Measurements from ENCODE around the gene SLC25A22.

SLC25A22 gene

GRCh38 chr11:774873-775592 is 23.0 kb downstream of the SLC25A22 start:
- in situ Hi-C loops (cut with MboI; ENCODE audit: low sequenced_read_pairs), result no loop called here

DNA sequence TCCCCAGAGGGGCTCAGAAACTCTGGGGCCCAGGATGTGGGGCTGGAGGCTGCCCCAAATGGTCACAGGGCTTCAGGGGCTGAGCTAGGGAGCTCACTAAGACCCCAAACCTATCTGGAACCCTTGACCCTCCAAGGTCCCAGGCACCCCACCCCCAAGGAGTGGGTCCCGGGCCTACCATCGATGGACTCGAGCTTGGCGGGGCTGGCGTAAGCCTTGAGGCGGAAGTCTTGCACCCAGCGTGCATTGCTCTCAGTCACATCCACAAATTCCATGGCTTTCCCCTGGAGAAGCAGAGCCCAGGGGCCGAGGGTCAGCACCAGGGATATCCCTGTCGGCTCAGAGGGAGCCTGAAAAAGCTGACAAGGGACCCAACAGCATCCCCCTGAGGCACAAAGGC is 24.3 kb downstream of the SLC25A22 start:
- in situ Hi-C loops (cut with MboI; ENCODE audit: low sequenced_read_pairs), result no loop called here

GRCh38 chr11:773425-773824 is 24.7 kb downstream of the SLC25A22 start:
- in situ Hi-C loops (cut with MboI; ENCODE audit: low sequenced_read_pairs), result no loop called here

DNA sequence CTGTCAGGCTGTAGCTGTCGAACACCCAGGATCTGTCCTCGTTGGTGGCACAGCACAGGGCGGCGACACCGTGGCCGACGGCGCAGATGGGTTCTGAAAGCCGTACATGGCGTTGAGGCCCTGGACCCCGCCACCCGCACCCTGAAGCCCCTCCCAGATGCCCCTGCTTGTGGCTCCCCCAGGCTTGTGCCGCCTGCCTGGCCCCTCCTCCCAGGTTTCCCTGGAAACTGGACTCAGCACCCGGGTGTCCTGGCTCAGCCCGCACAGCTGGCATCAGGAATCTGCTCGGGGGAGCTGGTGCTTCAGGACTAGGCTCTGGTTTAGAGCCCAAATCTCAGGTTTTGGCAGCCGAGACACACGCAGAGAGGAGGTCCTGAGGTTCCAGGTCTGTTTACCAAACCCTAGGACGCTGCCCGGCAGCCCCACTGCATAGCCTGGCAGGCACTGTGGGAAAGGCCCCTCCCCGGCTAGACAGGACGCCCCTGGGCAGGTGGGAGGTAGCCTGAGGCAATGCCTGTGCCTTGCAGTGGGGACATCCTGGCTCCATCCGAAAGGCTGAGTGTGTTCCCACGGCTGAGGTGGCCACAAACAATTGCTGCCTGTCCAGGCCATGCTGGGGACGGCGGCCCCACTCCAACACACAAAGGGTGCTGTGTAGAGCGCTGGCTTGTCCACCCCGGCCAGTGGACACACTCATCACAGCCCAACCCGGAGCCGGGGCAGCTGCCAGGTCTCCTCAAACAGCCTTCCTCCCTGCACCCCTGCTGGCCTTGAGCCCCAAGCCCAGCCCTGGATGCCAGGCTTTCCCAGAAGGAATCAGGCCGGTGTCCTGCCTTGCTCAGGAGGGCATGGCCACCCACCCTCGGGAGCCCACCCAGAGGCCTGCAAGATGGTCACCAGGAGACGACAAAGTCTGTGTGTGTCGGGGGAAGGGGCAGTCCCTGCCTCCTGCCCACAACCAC is 25.4 kb downstream of the SLC25A22 start:
- in situ Hi-C loops (cut with MboI; ENCODE audit: low sequenced_read_pairs), result no loop called here

GRCh38 chr11:771617-772204 is 26.4 kb downstream of the SLC25A22 start:
- in situ Hi-C loops (cut with MboI; ENCODE audit: low sequenced_read_pairs), result no loop called here

DNA sequence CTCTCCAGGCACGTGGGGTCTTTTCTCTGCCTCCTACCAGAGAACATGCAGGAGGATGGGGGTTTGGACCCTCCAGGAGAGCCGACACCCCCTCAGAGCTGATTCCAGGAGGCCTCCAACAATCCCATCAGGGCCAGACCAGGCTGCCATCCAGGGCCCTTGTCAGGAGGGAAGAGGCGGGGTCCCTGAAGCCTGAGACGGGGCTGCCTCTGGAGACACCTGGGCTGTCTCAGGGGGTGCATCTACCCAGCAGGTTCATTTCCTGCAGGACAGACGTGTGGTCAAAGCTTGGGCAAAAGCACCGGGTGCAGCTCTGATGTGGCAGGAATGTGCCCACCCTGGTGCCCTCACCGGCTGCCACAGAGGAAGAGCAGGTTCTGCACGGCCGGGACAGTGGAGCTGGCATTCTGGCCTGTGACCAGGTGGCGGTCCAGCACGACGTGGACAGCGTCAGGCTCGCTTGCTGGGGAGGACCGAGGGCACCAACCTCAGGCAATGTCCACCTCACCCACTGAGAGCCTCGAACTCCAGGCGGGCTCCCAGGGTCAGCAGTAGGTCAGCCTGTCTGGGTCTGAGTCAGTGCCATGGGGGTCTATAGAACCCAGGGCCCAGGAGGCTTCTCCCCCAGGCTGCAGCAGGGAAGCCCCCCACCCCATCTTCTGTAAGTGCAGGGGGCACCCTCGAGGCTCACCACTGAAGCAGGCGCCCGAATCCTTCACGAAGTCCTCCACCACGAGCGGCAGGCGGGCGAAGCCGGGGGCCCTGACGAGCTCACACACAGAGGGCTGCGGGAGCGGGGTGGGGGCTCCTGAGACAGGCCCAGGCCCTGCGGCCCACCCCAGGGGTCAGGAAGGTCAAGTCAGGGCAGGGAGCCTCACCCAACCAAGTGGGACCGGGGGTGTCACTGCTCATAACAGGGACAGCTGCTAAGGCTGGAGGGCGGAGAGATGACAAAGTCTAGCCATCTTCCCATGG is 27.2 kb downstream of the SLC25A22 start:
- in situ Hi-C loops (cut with MboI; ENCODE audit: low sequenced_read_pairs), result no loop called here

GRCh38 chr11:769887-770641 is 28.0 kb downstream of the SLC25A22 start:
- in situ Hi-C loops (cut with MboI; ENCODE audit: low sequenced_read_pairs), result no loop called here

DNA sequence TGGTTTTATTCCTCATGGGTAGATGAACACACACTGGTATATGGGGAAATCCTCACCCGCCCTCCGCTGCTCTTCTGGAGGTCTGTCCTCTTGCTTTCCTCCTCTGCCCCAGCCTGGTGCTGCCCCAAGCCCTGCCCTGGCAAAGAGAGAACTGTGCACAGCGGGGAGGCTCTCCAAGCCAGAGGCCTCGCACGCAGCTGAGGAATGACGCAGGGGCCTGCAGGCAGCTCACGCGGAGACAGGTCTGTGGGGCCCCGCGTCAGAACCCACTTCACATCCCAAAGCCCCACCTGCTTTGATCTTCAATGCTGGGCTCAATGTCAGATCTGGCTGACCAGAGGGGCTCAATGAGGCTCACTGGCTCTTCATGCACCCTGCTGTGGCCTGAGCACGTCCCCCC is 30.8 kb downstream of the SLC25A22 start:
- in situ Hi-C loops (cut with MboI; ENCODE audit: low sequenced_read_pairs), result no loop called here

DNA sequence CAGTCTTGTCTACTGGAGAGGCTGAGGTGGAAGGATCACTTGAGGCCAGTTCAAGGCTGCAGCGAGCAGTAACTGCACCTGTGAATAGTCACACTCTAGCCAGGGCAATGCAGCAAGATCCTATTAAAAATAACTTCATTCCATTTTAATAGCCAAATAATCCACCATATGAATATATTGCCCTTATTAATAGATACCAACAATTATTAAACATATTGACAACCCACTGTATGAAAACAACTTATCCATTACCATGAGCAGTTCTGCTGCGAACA is 31.2 kb downstream of the SLC25A22 start:
- in situ Hi-C loops (cut with MboI; ENCODE audit: low sequenced_read_pairs), result no loop called here

DNA sequence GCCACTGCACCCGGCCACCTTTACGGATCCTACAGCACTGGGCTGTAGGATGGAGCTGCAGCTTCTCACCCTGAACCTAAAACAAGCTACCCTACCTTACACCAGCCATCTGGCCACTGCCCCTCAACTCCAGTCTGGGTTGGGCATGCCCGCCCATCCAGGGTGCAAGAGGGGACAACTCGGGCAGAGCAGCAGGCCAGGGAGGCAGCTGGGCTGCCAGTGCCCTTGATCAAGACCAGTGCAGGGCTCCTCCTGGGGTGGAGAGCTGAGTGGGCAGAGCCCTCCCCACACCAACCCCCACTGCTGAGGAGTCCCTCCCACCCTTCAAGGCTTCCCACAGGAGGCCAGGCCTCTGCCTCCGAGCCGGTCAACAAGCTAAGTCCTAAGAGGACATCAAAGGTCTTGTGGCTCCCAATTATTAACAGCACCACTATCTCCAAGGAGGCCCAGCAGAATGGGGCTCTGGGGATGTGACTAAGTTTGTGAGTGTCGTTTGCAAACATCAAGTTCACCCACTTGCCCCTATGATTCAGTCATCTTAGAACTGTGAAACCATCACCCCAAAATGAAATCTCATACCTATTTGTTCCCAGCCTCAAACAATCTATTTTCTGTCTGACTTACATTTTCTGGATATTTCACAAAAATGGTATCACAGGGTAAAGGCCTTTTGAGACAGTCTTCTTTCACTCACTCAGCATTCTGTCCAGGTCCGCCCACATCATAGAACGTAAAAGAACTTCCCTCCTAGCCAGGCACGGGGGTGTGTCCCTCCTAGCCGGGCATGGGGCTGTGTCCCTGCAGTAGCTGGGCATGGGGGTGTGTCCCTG is 31.8 kb downstream of the SLC25A22 start:
- in situ Hi-C loops (cut with MboI; ENCODE audit: low sequenced_read_pairs), result no loop called here

- in situ Hi-C loops (cut with MboI; ENCODE audit: low sequenced_read_pairs), result no loop called here
Observed at GRCh38 chr11:765802-766091, 32.3 kb downstream of the SLC25A22 start.

DNA sequence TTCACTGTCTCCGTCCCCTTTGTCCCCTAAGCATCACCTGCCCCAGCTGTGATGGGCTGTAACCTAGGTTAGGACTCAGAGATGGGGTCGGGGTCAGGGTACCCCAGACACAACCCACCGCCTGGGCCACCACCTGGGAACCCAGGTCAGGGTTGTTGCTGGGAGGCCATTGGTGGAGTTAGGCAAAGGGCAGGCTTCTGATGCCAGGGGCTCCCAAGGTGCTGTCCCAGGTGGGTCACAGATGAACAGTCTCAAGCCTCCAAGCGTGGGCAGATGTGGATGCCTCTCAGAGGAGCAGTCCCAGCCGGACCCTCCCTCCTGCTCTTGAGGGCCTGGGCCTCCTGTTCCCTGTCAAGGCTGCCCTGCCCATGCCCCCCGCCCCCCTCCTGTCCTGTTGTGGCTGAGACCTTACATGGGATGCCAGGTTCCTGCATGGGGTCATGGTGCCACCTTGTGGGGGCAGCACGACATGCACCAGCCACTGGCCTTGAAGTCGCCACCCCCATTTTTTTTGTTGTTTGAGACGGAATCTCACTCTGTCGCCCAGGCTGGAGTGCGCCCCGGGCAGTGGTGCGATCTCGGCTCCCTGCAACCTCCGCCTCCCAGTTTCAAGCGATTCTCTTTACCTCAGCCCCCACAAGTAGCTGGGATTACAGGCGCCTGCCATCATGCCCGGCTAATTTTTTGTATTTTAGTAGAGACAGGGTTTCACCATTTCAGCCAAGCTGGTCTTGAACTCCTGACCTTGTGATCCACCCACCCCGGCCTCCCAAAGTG is 32.9 kb downstream of the SLC25A22 start:
- in situ Hi-C loops (cut with MboI; ENCODE audit: low sequenced_read_pairs), result no loop called here

DNA sequence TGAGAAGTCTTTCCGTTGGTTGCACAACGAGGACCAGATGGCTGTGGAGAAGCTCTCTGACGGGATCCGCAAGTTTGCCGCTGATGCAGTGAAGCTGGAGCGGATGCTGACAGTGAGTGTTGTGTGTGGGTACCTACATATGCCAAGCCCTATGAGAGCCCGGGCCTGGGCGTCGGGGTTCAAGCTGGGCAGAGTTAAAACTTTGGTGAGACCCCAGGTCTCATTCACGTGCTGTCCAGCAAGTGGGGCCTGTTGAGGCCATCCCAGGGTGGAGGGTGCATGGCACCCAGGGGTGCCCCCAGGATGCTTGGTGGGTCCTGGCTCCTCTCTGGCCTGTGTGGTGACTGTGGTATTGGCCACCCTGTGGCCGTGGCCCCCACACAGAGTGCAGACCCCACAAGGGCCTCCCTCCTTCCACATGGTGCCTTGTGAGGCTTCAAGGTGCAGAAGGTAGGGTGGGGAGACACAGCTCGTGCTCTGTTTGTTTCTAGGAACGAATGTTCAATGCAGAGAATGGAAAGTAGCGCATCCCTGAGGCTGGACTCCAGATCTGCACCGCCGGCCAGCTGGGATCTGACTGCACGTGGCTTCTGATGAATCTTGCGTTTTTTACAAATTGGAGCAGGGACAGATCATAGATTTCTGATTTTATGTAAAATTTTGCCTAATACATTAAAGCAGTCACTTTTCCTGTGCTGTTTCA is 33.6 kb downstream of the SLC25A22 start:
- in situ Hi-C loops (cut with MboI; ENCODE audit: low sequenced_read_pairs), result no loop called here

DNA sequence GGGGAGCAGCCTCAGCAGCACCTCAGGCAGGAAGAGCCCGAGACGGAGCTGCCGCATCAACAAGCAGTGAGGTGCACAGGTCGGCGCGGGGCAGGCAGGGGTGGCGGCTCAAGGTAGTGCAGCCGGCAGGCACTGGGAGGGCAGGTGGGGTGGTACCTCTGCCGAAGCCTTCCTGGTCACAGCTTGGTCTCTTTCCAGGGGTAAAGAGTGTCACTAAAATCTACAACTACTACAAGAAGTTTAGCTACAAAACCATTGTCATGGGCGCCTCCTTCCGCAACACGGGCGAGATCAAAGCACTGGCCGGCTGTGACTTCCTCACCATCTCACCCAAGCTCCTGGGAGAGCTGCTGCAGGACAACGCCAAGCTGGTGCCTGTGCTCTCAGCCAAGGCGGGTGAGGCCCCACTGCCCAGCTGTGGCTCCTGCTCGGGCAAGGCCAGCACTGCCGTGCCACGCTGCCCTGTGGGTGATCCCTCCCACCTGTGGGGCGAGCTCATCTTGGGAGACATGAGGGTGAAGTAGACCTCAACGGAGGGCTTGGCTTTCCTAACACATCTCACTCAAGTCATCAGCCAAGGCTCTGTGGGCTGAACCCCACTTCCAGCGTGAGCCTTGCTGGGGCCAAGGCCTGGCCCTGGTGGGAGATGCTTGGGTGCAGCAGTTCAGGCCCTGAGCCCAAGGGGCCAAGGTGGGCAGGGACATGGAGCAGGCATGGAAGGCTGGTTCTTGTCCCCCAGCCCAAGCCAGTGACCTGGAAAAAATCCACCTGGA is 34.3 kb downstream of the SLC25A22 start:
- in situ Hi-C loops (cut with MboI; ENCODE audit: low sequenced_read_pairs), result no loop called here

GRCh38 chr11:763073-763463 is 35.0 kb downstream of the SLC25A22 start:
- in situ Hi-C loops (cut with MboI; ENCODE audit: low sequenced_read_pairs), result no loop called here

- in situ Hi-C loops (cut with MboI; ENCODE audit: low sequenced_read_pairs), result no loop called here
Observed at GRCh38 chr11:762421-763072, 35.5 kb downstream of the SLC25A22 start.
